SK-N-MC (cell line): ENCODE data around the gene ACVR2B.

Source experiments
- DNase-seq: peaks from one replicate; pipeline ENCODE4 v3.0.0-alpha.2; 2011; ENCODE audit warnings: low read depth, low spot score
- H3K27ac ChIP-seq: fragments of 200-600 bp; sonication (generic); 2 replicates; pipeline ENCODE4 v1.5.1; 2016; ENCODE audit warnings: mixed run types
- H3K36me3 ChIP-seq: fragments of 200-600 bp; sonication (generic); 2 replicates; pipeline ENCODE4 v1.6.1; 2017; ENCODE audit warnings: antibody characterized with exemption, low read length, mixed read lengths; ENCODE audit not compliant: insufficient read depth
- H3K4me3 ChIP-seq: fragments of 200-600 bp; sonication (generic); 2 replicates; pipeline ENCODE4 v1.5.1; 2016
- H3K9ac ChIP-seq: fragments of 200-600 bp; sonication (generic); 2 replicates; pipeline ENCODE4 v1.8.0; 2017; ENCODE audit warnings: mixed run types, mixed read lengths; ENCODE audit not compliant: insufficient read length
- H3K9me3 ChIP-seq: fragments of 200-600 bp; sonication (generic); 2 replicates; pipeline ENCODE4 v1.6.1; 2017; ENCODE audit warnings: low read depth, mild to moderate bottlenecking, antibody characterized with exemption, low read length, moderate library complexity, mixed read lengths
- EZH2 ChIP-seq: fragments of 200-600 bp; sonication (generic); IDR thresholded peaks from one replicate; pipeline ENCODE4 v1.6.1; 2017; ENCODE audit warnings: antibody characterized with exemption
- FOXP2 ChIP-seq: optimal IDR thresholded peaks from 2 replicates; pipeline ENCODE3; 2011; ENCODE audit warnings: mild to moderate bottlenecking, moderate library complexity; ENCODE audit not compliant: insufficient read depth; ENCODE audit errors: extremely low read length, control extremely low read depth
- POLR2AphosphoS5 ChIP-seq: IDR thresholded peaks from 2 replicates; pipeline ENCODE4 v1.6.1; 2012; ENCODE audit warnings: mild to moderate bottlenecking, low read depth, low read length, borderline replicate concordance

ACVR2B gene

GRCh38 chr3:38471260-38471857 is 17.7 kb downstream of the ACVR2B start:
- Histone ChIP-seq H3K9me3 (no peaks in the 10 kb centered on the region), H3K27ac (no peak overlapping the region)

GRCh38 chr3:38472342-38472741 is 18.7 kb downstream of the ACVR2B start:
- Histone ChIP-seq H3K9me3 (no peaks in the 10 kb centered on the region), H3K36me3 (no peaks in the 10 kb centered on the region), H3K27ac (no peak overlapping the region), H3K4me3 (no peak overlapping the region), H3K9ac (no peak overlapping the region)
- no peak for TF ChIP-seq EZH2
- TF ChIP-seq POLR2AphosphoS5 = no peak
- TF ChIP-seq FOXP2 = no peak
- no peak for DNase-seq

More at GRCh38 chr3:38471260-38471857, 17.7 kb downstream of the ACVR2B start:
- no peak overlapping the region for H3K4me3 ChIP-seq
- H3K9ac ChIP-seq = no peak overlapping the region
- DNase-seq = no peak
- no peak for TF ChIP-seq POLR2AphosphoS5
- TF ChIP-seq FOXP2 = no peak
- no peak for TF ChIP-seq EZH2
- H3K36me3 ChIP-seq = no peaks in the 10 kb centered on the region

DNA sequence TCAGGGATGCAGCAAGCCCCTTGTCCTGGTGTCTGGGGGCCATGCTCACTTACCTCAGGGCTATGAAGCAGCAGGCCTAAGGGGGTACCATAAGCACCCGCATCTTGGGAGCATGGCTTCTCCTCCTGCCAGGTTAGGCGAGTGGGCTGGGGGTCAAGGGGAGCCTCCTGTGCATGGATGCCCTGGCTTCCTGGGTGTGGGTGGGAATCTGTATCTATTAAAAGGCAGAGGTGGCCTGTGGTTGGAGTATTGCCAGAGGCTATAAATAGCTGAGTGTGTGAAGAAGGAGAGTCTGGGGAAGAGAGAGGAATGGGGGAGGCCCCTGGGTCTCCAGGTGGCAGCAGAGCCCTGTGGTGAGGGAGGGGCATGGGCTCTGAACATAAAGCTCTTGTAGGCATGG is 19.5 kb downstream of the ACVR2B start:
- Histone ChIP-seq H3K27ac (no peak overlapping the region), H3K9me3 (no peaks in the 10 kb centered on the region), H3K4me3 (no peak overlapping the region), H3K36me3 (no peaks in the 10 kb centered on the region), H3K9ac (no peak overlapping the region)
- no peak for DNase-seq
- TF ChIP-seq POLR2AphosphoS5 (no peak), FOXP2 (no peak), EZH2 (no peak)

DNA sequence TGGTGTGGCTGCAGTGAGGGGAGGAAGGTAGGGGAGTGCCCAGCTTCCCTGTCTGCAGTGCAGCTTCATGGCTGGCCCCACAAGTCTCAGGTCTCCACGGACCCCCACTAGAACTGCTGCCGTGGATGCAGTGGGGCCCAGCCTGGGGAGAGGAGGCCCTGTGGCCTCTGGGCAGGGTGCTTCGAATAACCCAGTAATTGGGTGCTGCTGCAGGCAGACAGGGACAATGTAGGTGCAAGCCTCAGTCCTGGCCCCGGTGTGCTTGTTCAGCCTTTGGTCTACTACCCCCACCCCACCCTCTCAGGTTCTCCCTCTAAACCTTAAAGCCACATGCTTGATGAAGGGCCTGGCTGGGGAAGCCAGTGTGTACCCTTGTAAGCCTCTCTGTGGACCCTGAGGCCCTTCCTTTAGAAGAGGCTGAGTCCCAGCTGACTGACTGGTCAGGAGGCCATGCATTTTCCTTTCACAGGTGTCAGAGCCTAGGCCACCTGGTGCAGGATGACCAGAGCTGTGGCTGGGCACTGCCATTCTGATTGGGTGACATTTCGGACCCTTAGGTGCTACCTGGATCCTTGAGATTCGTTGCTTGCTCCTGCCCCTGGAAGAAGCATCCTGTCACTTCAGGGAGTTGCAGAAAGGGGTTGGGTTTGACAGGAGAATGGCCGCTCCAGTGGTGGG is 21.4 kb downstream of the ACVR2B start:
- Histone ChIP-seq H3K36me3 (peaks cover 2% of the 10 kb centered on the region; the same call in 1 of the 2 replicates), H3K4me3 (no peak overlapping the region), H3K9ac (no peak overlapping the region), H3K27ac (no peak overlapping the region), H3K9me3 (no peaks in the 10 kb centered on the region)
- no peak for DNase-seq
- TF ChIP-seq POLR2AphosphoS5 (no peak), FOXP2 (no peak), EZH2 (no peak)

- peaks cover 8% of the 10 kb centered on the region; the same call in 1 of the 2 replicates for H3K36me3 ChIP-seq
Observed at GRCh38 chr3:38475716-38476115, 22.0 kb downstream of the ACVR2B start.

GRCh38 chr3:38476157-38476756 is 22.6 kb downstream of the ACVR2B start:
- Histone ChIP-seq H3K27ac (no peak overlapping the region), H3K9ac (no peak overlapping the region), H3K9me3 (no peaks in the 10 kb centered on the region), H3K4me3 (no peak overlapping the region), H3K36me3 (peaks cover 13% of the 10 kb centered on the region; the same call in 1 of the 2 replicates)
- no peak for TF ChIP-seq EZH2
- DNase-seq = no peak

More at GRCh38 chr3:38475716-38476115, 22.0 kb downstream of the ACVR2B start:
- Histone ChIP-seq H3K27ac (no peak overlapping the region), H3K9ac (no peak overlapping the region), H3K9me3 (no peaks in the 10 kb centered on the region), H3K4me3 (no peak overlapping the region)
- DNase-seq = no peak
- no peak for TF ChIP-seq POLR2AphosphoS5
- TF ChIP-seq FOXP2 = no peak
- no peak for TF ChIP-seq EZH2

DNA sequence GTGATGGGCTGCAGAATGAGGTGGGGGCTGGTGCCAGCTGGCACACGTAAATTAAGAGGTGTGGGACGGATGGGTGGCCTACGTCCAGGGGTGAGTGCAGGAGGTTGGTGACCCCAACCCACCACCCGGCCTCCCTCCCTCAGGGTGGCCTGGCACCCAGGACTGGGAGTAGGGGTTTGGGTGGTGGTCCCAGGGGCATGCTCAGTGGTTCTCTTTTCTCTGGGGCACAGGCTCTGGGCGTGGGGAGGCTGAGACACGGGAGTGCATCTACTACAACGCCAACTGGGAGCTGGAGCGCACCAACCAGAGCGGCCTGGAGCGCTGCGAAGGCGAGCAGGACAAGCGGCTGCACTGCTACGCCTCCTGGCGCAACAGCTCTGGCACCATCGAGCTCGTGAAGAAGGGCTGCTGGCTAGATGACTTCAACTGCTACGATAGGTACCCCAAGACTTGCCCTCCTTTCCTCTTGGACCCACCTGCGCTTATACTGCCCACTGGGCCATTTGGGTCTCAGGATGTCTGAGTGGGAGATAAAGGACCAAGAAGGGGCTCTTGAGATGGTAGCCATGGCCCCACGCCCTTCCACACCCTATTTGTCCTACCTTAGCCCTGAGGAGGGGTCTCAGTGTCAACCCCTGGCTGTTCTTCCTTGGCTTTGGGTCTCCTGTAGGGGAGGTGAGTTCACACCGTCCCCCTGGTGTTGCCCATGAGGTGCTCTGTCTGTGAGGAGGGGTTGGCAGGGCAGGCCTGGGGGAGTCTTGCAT is 23.5 kb downstream of the ACVR2B start:
- Histone ChIP-seq H3K9me3 (no peaks in the 10 kb centered on the region), H3K36me3 (peaks cover 15% of the 10 kb centered on the region; the same call in 1 of the 2 replicates)
- TF ChIP-seq POLR2AphosphoS5 (no peak), EZH2 (no peak), FOXP2 (no peak)

GRCh38 chr3:38477839-38478450 is 24.3 kb downstream of the ACVR2B start:
- no peak for DNase-seq
- Histone ChIP-seq H3K36me3 (peaks cover 15% of the 10 kb centered on the region; the same call in 1 of the 2 replicates), H3K9ac (no peak overlapping the region), H3K4me3 (no peak overlapping the region), H3K9me3 (no peaks in the 10 kb centered on the region), H3K27ac (no peak overlapping the region)
- no peak for TF ChIP-seq EZH2
- no peak for TF ChIP-seq FOXP2
- no peak for TF ChIP-seq POLR2AphosphoS5

More for the DNA sequence above, 23.5 kb downstream of the ACVR2B start:
- no peak for DNase-seq
- H3K9ac ChIP-seq = no peak overlapping the region
- no peak overlapping the region for H3K4me3 ChIP-seq
- H3K27ac ChIP-seq = no peak overlapping the region
